Dermis microvascular lymphatic vessel endothelial cell (primary cell): ENCODE measurements around the gene PTGER2. TPM values are rescaled to one million over a fixed set of nuclear protein-coding genes. Genes with fewer than 3 reads are reported as not detected.

ENCODE experiments used
- DNase-seq, 2 donors: peaks; one replicate each; pipeline versions ENCODE4 v3.0.0 to v3.0.0-alpha.2; 2010; ENCODE audit warnings: low read depth in 2 of 2
- total RNA-seq: library from RNA; depleted of rRNA; stranded (reverse); fragments of >200 nt; gene quantifications from 2 replicates; pipeline ENCODE4 v1.2.1, GENCODE V29; 2014

PTGER2 gene
- total RNA-seq, 1 donor from 2014 or later: not detected

DNA sequence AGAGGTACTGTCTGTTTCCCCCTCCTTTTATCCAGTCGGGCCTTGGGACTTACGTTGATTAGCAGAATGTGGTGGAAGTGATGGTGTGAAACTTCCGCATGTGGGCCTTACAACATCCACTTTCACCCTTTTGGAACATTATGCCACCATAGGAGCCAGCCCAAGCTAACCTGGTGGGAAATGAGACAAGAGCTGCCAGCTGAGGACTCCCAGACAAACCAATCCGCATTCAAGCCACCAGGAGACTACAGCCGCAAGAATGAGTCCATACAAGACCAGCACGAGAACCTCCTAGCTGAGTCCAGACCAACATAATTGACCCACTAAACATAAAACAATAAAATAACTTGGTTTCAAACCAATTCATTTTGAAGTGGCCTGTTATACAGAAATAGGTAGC is 9.1 kb upstream of the PTGER2 start:
- DNase-seq: no peak

- DNase-seq: no peak
These were observed 6.7 kb upstream of the PTGER2 start for GRCh38 chr14:52307376-52307775.

DNA sequence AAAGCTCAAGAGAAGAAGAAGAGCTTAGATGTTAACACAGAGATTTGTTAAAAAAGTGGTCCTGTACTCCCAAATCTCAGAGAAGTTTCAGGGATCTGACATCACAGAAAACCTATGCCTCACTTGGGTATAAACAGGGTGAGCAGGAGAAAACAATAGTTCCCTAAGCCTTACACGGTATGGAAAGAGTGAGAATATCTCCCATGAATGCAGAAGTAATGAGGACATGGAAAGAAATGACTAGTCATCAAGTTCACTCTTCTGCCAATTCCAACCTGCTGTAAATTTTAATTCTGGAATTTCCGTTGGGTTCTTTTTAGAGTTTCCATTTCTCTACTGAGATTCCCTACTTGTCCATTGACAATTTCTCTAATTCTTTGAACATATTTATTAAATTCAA is 6.2 kb upstream of the PTGER2 start:
- peak in 1 of 2 donors; percentile 3 for DNase-seq

DNA sequence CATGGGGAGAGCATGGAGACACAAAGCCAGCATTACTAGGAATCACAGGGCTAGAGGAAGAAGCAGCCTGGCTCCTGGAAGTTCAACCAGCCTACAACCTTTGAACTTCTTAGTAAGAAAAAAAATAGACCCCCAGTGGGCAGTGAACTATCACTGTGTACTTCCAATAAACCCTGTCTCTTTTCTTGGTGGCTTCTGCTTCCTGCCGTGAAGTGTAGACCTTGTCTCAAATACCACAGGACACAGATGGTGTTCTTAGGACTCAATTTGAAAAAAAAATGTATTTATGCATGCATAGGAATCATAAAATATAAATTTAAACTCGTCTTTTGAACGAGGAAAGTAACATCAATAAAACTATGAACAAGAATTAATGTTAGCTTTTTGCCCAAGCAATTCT is 3.6 kb upstream of the PTGER2 start:
- no peak for DNase-seq

GRCh38 chr14:52312931-52313355 is 1.2 kb upstream of the PTGER2 start:
- no peak for DNase-seq

DNA sequence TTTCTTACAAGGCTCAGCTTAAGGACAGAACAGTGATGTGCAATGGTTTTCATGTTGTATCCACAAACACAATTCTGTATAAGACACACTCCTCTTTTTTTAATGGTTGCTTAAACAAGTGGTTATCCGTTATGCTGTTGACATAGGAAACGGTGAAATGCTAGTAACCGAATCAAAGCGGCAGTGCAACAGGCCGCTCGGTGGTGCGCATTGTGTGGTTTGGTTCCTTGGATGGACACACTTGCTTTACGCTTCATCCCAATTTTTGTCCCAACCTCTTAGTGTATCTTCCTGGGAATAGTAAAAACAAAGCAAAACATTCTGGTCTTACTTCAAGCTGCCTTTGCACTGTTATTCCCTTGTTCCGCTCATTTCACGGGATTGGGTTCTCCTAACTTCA is 650 bp upstream of the PTGER2 start:
- DNase-seq: no peak

GRCh38 chr14:52314595-52315354 is 663 bp downstream of the PTGER2 start:
- DNase-seq: peak in 1 of 2 donors; percentile 19

DNA sequence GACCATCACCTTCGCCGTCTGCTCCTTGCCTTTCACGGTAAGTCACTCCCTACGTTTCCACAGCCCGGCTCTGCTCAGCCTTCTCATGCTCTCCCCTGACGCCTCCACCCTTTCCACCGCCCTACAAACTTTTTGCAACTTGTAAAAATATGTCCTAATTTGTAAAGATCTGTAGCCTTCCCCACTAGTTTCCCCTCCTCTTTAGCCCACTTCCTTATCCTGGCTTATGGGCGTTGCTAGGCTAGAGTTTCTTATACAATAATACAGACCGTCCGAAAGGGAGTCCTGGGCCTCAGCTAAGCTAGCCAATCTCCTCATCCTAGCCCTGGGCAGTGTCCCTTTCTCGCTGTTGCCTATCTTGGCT is 1.2 kb downstream of the PTGER2 start:
- DNase-seq: no peak

- DNase-seq: no peak
These were observed 4.0 kb downstream of the PTGER2 start for GRCh38 chr14:52318062-52318461.

GRCh38 chr14:52318826-52319645 is 4.9 kb downstream of the PTGER2 start:
- no peak for DNase-seq

GRCh38 chr14:52319919-52320318 is 5.8 kb downstream of the PTGER2 start:
- DNase-seq: no peak

DNA sequence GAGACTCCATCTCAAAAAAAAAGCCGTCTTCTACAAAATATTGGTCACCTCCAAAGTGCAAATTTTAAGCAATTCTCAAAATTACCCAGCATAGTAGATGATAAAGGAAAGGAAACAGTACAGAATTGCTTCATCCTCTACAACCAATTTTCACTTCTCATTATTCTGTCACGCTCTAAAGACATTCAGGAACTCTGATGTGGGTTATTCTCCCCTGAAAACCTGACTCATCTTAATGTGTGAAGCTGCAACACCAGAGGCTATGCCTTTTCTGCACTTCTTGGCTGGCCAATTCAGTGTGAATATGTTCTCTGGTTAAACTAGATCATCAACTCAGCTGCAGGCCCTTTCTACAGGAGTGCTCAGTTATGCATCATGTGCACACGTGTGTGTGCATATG is 11.0 kb downstream of the PTGER2 start:
- DNase-seq: no peak

DNA sequence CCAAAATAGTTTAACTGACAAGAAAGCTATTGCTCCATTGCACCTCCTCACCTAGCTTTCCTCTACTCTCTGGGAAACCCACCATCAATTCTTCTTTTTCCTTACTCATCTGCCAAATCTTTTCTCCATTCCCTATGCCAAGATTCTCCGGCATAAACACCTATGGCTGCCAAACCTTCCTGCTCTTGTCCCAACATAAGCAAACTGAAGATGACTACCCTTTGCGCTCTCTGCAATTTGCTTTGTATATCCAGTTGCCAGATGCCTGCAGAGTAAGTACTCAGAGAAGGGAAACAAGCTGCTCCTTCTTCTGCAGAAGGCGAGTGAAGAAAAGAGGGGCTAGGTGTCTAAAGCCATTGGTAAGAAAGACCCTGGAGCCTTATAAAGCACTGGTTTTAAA is 11.5 kb downstream of the PTGER2 start:
- DNase-seq: no peak

DNA sequence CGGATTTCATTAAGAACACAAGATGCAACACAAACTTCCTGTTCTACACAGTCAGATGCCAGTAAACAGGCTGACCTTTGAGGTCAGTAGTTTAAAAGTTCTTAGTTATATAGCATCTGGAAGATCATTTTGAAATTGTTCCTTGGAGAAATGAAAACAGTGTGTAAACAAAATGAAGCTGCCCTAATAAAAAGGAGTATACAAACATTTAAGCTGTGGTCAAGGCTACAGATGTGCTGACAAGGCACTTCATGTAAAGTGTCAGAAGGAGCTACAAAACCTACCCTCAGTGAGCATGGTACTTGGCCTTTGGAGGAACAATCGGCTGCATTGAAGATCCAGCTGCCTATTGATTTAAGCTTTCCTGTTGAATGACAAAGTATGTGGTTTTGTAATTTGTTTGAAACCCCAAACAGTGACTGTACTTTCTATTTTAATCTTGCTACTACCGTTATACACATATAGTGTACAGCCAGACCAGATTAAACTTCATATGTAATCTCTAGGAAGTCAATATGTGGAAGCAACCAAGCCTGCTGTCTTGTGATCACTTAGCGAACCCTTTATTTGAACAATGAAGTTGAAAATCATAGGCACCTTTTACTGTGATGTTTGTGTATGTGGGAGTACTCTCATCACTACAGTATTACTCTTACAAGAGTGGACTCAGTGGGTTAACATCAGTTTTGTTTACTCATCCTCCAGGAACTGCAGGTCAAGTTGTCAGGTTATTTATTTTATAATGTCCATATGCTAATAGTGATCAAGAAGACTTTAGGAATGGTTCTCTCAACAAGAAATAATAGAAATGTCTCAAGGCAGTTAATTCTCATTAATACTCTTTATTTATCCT is 13.5 kb downstream of the PTGER2 start:
- no peak for DNase-seq

DNA sequence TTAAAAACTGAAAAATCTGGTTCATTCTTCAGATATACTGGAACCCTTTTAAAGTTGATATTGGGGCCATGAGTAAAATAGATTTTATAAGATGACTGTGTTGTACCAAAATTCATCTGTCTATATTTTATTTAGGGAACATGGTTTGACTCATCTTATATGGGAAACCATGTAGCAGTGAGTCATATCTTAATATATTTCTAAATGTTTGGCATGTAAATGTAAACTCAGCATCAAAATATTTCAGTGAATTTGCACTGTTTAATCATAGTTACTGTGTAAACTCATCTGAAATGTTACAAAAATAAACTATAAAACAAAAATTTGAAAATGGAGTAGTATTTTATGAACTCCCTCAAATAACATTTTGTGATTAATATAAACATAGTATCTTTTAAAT is 14.2 kb downstream of the PTGER2 start:
- no peak for DNase-seq

DNA sequence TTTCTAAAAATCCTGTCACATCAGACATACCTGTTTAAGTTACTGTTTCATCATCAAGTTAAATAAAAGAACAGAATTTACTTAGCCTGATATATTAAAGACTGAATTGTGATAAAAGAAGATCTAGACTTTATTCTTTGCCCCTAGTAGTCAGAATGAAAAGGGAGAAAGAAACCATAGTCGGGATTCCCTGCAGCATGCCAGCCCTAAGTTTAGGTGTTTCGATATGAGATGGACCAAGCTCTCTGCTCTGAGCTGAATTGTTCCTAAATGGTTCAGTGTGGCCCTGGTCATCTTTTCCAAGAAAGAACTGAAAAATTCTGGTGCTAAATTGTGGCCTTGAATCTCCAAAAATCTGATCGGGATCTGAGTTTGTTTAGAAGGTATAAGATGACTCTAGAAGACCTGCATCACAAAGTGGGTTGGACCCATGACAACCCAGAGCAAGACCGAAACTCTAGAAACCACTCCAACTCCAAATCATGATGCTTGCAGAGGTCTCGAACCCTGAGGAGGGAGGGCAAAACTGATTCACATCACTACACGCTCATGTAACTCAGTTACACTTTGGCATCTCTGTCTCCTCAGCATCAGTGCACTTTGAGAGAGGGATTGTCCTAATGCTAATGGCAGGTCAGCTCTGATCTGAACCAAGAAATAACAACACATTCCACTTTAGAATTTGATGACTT is 15.7 kb downstream of the PTGER2 start:
- DNase-seq: no peak

DNA sequence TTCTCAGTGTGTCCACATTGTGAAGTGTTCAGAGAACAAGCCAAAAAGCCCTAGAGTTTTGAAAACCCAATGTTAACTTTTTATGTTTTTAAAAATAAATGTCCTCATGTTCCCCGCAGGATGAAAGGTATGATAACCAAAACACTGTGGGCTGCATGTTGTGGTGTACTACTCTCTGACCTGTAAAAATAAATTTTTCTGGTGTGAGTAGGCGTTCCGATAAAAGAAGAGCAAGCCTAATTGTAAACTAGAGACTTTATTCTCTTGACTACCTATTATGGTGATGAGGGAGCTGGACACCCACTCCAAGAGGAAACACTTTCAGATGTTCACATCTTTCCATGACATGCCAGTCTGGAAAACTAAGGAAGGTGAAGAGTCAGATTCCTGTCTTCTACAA is 18.2 kb downstream of the PTGER2 start:
- DNase-seq: no peak

GRCh38 chr14:52333108-52333507 is 19.0 kb downstream of the PTGER2 start:
- no peak for DNase-seq

- peak in 1 of 2 donors; percentile 29 for DNase-seq
These were observed 19.9 kb downstream of the PTGER2 start for GRCh38 chr14:52333823-52334657.

DNA sequence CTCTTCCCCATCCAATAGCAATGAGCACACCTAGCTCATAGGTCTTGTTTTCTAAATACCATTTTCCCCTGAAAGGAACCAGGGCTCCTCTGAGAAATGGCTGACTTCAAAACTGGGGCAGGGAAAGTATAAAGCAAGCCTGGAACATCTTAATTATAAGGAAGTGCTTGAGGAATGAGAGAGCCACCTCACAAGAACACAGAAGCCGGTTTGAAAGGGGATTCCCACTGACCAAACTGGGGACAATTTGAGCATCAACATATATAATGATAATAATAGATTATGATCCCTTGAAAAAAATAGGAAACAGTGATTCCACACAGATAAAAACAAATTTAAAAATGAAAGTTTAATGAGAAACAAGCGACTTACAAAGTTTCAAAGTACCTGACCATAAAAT is 22.1 kb downstream of the PTGER2 start:
- DNase-seq: no peak
